Jurkat, Clone E6-1 (cell line): ENCODE measurements around the gene SKIC8.

ENCODE experiments used
- DNase-seq: peaks from one replicate; pipeline ENCODE4 v3.0.0-alpha.2; 2011; ENCODE audit warnings: low read depth, low spot score
- H3K4me3 ChIP-seq: 2 replicates; pipeline ENCODE4 v1.5.1; 2011; ENCODE audit warnings: mild to moderate bottlenecking, low read length, control low read depth, moderate library complexity

The SKIC8 gene

GRCh38 chr15:78302579-78303312, 3.3 kb upstream of the SKIC8 start:
- no peak overlapping the region for H3K4me3 ChIP-seq
- no peak for DNase-seq

GRCh38 chr15:78301828-78302227, 2.4 kb upstream of the SKIC8 start:
- no peak overlapping the region for H3K4me3 ChIP-seq
- no peak for DNase-seq

- no peak for DNase-seq
Measured at GRCh38 chr15:78301326-78301725, 1.9 kb upstream of the SKIC8 start.

GRCh38 chr15:78292219-78292618, 7.2 kb downstream of the SKIC8 start:
- no peak overlapping the region for H3K4me3 ChIP-seq
- no peak for DNase-seq

More at GRCh38 chr15:78301326-78301725, 1.9 kb upstream of the SKIC8 start:
- no peak overlapping the region for H3K4me3 ChIP-seq

GRCh38 chr15:78291698-78292097, 7.7 kb downstream of the SKIC8 start:
- H3K4me3 ChIP-seq, result no peak overlapping the region

GRCh38 chr15:78291052-78291451, 8.4 kb downstream of the SKIC8 start:
- no peak for DNase-seq
- H3K4me3 ChIP-seq, result no peak overlapping the region

More at GRCh38 chr15:78291698-78292097, 7.7 kb downstream of the SKIC8 start:
- no peak for DNase-seq

GRCh38 chr15:78290222-78290621, 9.2 kb downstream of the SKIC8 start:
- H3K4me3 ChIP-seq, result no peak overlapping the region
- DNase-seq, result no peak

GRCh38 chr15:78284758-78285157, 14.7 kb downstream of the SKIC8 start:
- DNase-seq, result no peak
- H3K4me3 ChIP-seq, result no peak overlapping the region

GRCh38 chr15:78282324-78282723, 17.1 kb downstream of the SKIC8 start:
- H3K4me3 ChIP-seq, result no peak overlapping the region
- DNase-seq, result no peak

GRCh38 chr15:78280319-78281072, 18.9 kb downstream of the SKIC8 start:
- H3K4me3 ChIP-seq, result no peak overlapping the region
- no peak for DNase-seq

- DNase-seq, result no peak
- no peak overlapping the region for H3K4me3 ChIP-seq
Measured at GRCh38 chr15:78276064-78276943, 23.1 kb downstream of the SKIC8 start.

GRCh38 chr15:78274994-78275393, 24.4 kb downstream of the SKIC8 start:
- H3K4me3 ChIP-seq, result no peak overlapping the region
- DNase-seq, result no peak

- H3K4me3 ChIP-seq, result no peak overlapping the region
- DNase-seq, result no peak
Measured at GRCh38 chr15:78272776-78273175, 26.6 kb downstream of the SKIC8 start.

- DNase-seq, result no peak
- H3K4me3 ChIP-seq, result no peak overlapping the region
Measured at GRCh38 chr15:78272316-78272715, 27.1 kb downstream of the SKIC8 start.

GRCh38 chr15:78266806-78267205, 32.6 kb downstream of the SKIC8 start:
- no peak for DNase-seq
- no peak overlapping the region for H3K4me3 ChIP-seq

- no peak for DNase-seq
- no peak overlapping the region for H3K4me3 ChIP-seq
Measured at GRCh38 chr15:78266229-78266628, 33.2 kb downstream of the SKIC8 start.

GRCh38 chr15:78265752-78266224, 33.6 kb downstream of the SKIC8 start:
- no peak overlapping the region for H3K4me3 ChIP-seq
- DNase-seq, result no peak

- no peak overlapping the region for H3K4me3 ChIP-seq
- no peak for DNase-seq
Measured at GRCh38 chr15:78265137-78265460, 34.3 kb downstream of the SKIC8 start.

- DNase-seq, result no peak
- no peak within 1 kb of the TSS for H3K4me3 ChIP-seq
Measured at GRCh38 chr15:78264304-78265136, 34.9 kb downstream of the SKIC8 start, which contains the start of gene DNAJA4. Gene DNAJA4, plus strand, starts transcription at chr15:78264562. Its CDS starts 202 bp downstream, at chr15:78264764.
